ENCODE results near the gene GOLGA5. TPM values are rescaled to one million over a fixed set of nuclear protein-coding genes. Genes with fewer than 3 reads are reported as not detected.

The GOLGA5 gene
- total RNA-seq, 3 donors from 2014 or later: 41.4 to 52.1 (median 49.8) TPM

DNA sequence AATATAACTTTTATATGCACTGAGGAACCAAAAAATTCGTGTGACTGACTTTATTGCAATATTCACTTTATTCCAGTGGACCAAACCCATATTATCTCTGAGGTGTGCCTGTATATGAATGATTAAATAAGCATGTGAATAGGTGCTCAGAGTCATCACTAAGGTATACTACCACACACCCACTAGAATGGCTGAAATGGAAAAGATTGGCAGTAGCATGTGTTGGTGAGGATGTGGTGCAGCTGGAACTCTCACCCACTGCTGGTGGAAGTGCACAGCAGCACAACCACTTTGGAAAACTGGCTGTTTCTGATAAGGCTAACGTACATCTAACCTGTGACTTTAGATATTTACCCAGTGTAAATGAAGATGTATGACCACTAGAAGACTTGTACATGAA lies 36.8 kb downstream of the GOLGA5 start:
- Histone ChIP-seq H3K36me3 (peaks cover 18% of the 10 kb centered on the region), H3K4me1 (no peaks in the 10 kb centered on the region), H3K4me3 (no peak overlapping the region), H3K9me3 (no peaks in the 10 kb centered on the region), H3K27me3 (no peaks in the 10 kb centered on the region), H3K27ac (no peak overlapping the region)
- intact Hi-C loops (cut with DNase I; ENCODE audit: low total_unique reads): no loop called here
- no peak for DNase-seq (ENCODE audit: low spot score in 2 of 2)
- TF ChIP-seq, protein P1, sequence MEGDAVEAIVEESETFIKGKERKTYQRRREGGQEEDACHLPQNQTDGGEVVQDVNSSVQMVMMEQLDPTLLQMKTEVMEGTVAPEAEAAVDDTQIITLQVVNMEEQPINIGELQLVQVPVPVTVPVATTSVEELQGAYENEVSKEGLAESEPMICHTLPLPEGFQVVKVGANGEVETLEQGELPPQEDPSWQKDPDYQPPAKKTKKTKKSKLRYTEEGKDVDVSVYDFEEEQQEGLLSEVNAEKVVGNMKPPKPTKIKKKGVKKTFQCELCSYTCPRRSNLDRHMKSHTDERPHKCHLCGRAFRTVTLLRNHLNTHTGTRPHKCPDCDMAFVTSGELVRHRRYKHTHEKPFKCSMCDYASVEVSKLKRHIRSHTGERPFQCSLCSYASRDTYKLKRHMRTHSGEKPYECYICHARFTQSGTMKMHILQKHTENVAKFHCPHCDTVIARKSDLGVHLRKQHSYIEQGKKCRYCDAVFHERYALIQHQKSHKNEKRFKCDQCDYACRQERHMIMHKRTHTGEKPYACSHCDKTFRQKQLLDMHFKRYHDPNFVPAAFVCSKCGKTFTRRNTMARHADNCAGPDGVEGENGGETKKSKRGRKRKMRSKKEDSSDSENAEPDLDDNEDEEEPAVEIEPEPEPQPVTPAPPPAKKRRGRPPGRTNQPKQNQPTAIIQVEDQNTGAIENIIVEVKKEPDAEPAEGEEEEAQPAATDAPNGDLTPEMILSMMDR (IDR thresholded peaks at IDR 0.05): no peak
- TF ChIP-seq POLR2A (IDR thresholded peaks at IDR 0.05) (no peak), POLR2AphosphoS5 (IDR thresholded peaks at IDR 0.05) (no peak)

- H3K36me3 ChIP-seq: peaks cover 18% of the 10 kb centered on the region
- no peak for DNase-seq (ENCODE audit: low spot score in 2 of 2)
- intact Hi-C loops (cut with DNase I; ENCODE audit: low total_unique reads): no loop called here
- no peaks in the 10 kb centered on the region for H3K4me1 ChIP-seq
- H3K9me3 ChIP-seq: no peaks in the 10 kb centered on the region
- H3K27ac ChIP-seq: no peak overlapping the region
- TF ChIP-seq POLR2AphosphoS5 (IDR thresholded peaks at IDR 0.05) (no peak), POLR2A (IDR thresholded peaks at IDR 0.05) (no peak)
- TF ChIP-seq, protein P1 (IDR thresholded peaks at IDR 0.05): no peak
- H3K4me3 ChIP-seq: no peak overlapping the region
- H3K27me3 ChIP-seq: no peaks in the 10 kb centered on the region
Measured at GRCh38 chr14:92832137-92832700, 38.1 kb downstream of the GOLGA5 start.

GRCh38 chr14:92841930-92842329 lies 47.8 kb downstream of the GOLGA5 start:
- intact Hi-C loops (cut with DNase I; ENCODE audit: low total_unique reads): loop anchor here (10.0 kb wide), 1 partner anchor 1953 kb away; no protein-coding TSS in a partner anchor
- Histone ChIP-seq H3K27ac (no peak overlapping the region), H3K4me1 (no peaks in the 10 kb centered on the region), H3K4me3 (no peak overlapping the region), H3K9me3 (no peaks in the 10 kb centered on the region), H3K27me3 (no peaks in the 10 kb centered on the region), H3K36me3 (no peaks in the 10 kb centered on the region)
- DNase-seq (ENCODE audit: low spot score in 2 of 2): no peak
- no peak for TF ChIP-seq POLR2A (IDR thresholded peaks at IDR 0.05)
- TF ChIP-seq, protein P1 (IDR thresholded peaks at IDR 0.05): no peak
- no peak for TF ChIP-seq POLR2AphosphoS5 (IDR thresholded peaks at IDR 0.05)

DNA sequence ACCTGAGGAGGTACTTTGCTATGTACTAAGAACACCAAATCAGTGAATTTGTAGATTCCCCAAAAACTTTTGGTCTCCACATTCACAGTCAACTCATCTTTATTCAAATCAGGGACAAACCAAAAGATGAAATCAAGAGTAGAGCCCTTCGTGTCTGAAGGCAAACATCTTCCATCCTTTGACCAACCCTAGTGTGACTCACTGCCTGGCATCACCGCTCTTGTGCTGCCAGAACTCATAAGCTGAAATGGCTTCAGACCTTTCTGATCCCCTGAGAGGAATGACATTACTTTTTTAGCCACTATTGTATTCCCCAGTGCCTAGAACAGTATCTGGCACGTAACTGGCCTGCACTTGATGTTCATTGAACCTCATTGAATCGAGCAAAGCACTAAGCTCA lies 50.1 kb downstream of the GOLGA5 start:
- intact Hi-C loops (cut with DNase I; ENCODE audit: low total_unique reads): loop anchor here (10.0 kb wide), 1 partner anchor 1951 kb away; no protein-coding TSS in a partner anchor
- H3K4me3 ChIP-seq: no peak overlapping the region
- no peaks in the 10 kb centered on the region for H3K4me1 ChIP-seq
- no peaks in the 10 kb centered on the region for H3K27me3 ChIP-seq
- no peaks in the 10 kb centered on the region for H3K36me3 ChIP-seq
- H3K27ac ChIP-seq: no peak overlapping the region
- TF ChIP-seq, protein P1 (IDR thresholded peaks at IDR 0.05): no peak
- TF ChIP-seq POLR2A (IDR thresholded peaks at IDR 0.05) (no peak), POLR2AphosphoS5 (IDR thresholded peaks at IDR 0.05) (no peak)
- H3K9me3 ChIP-seq: no peaks in the 10 kb centered on the region
- no peak for DNase-seq (ENCODE audit: low spot score in 2 of 2)

DNA sequence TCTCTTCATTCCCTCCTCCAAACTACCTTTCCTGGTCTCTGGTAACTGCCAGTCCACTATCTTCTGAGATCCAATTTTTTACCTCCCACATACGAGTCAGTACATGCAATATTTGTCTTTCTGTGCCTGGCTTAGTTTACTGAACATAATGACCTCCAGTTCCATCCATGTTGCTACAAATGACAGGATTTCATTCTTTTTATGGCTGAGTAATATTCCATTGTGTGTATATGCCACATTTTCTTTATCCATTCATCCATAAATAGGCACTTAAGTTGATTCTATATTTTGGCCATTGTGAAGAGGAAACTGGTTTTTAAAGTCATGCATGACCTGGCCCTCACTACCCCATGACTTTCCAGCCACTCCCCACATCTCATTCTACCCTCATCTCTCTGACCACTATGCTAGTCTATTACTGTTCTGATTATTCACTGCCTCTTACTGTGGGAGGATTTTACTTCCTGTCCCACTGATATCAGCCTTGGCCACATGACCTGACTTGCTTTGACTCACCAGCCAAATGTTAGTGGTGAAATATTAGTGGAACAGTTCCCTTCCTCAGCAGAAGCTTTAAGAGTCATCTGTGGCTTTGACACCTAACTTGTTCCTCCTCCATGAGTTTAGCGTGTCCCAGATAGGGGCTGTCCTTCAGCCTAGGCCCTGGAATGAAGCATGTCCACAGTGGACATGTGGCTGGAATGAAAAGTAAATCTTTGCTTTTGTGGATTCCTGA lies 52.2 kb downstream of the GOLGA5 start:
- Histone ChIP-seq H3K27me3 (no peaks in the 10 kb centered on the region), H3K4me1 (no peaks in the 10 kb centered on the region), H3K4me3 (no peak overlapping the region), H3K36me3 (no peaks in the 10 kb centered on the region), H3K27ac (no peak overlapping the region), H3K9me3 (no peaks in the 10 kb centered on the region)
- no peak for TF ChIP-seq POLR2AphosphoS5 (IDR thresholded peaks at IDR 0.05)
- TF ChIP-seq, protein P1 (IDR thresholded peaks at IDR 0.05): no peak
- TF ChIP-seq POLR2A (IDR thresholded peaks at IDR 0.05): no peak
- DNase-seq (ENCODE audit: low spot score in 2 of 2): no peak
- intact Hi-C loops (cut with DNase I; ENCODE audit: low total_unique reads): loop anchor here (10.0 kb wide), 1 partner anchor 1948 kb away; no protein-coding TSS in a partner anchor
